B cell (primary cell): Measurements from ENCODE around the gene DCUN1D2. TPM values are rescaled to one million over a fixed set of nuclear protein-coding genes. Genes with fewer than 3 reads are reported as not detected.

ENCODE experiments used
- ATAC-seq: fragments of 200-7000 bp; cut with Tn5 transposase; one replicate; pipeline ENCODE4 v1.10.0; 2021; ENCODE audit warnings: low read depth, mild to moderate bottlenecking, moderate number of reproducible peaks, moderate library complexity
- CTCF ChIA-PET: fragments of 350-600 bp; sonication (Branson Sonifier 250); formaldehyde crosslinking; loops from one replicate; lab custom pipeline; 2021; ENCODE audit warnings: antibody characterized with exemption, inconsistent platforms; lab: Charles Lee
- POLR2A ChIA-PET: fragments of 350-600 bp; sonication (Branson Sonifier 250); formaldehyde crosslinking; loops from one replicate; lab custom pipeline; 2021; ENCODE audit warnings: antibody characterized with exemption; lab: Charles Lee
- DNase-seq: peaks from one replicate; pipeline ENCODE4 v3.0.0; 2013
- H2AFZ ChIP-seq: 2 replicates; pipeline ENCODE4 v1.6.1; 2012; ENCODE audit warnings: mild to moderate bottlenecking, low read depth, low read length; ENCODE audit not compliant: insufficient read depth, poor library complexity, severe bottlenecking
- H3K27ac ChIP-seq, 2 donors: 1 replicate in 1 of 2; 2 replicates in 1 of 2; pipeline ENCODE4 v1.5.1; 2012 to 2013; ENCODE audit warnings: low read length in 2 of 2, mild to moderate bottlenecking in 2 of 2, moderate library complexity in 1 of 2
- H3K27me3 ChIP-seq, 4 experiments: fragments of 200-600 bp in 1 of 4; sonication (generic) in 1 of 4; replicated peaks in 1 of 4; 1 replicate in 2 of 4; 2 replicates in 2 of 4; pipeline versions ENCODE4 v1.6.1 to v1.7.0; 2013 to 2016; ENCODE audit warnings: low read length in 3 of 4, mild to moderate bottlenecking in 2 of 4, mixed read lengths in 1 of 4, moderate library complexity in 1 of 4; ENCODE audit not compliant: insufficient read depth in 4 of 4, control insufficient read depth in 3 of 4; ENCODE audit errors: control extremely low read depth in 1 of 4
- H3K36me3 ChIP-seq, 2 experiments: replicated peaks in 1 of 2; 1 replicate in 1 of 2; 2 replicates in 1 of 2; pipeline versions ENCODE4 v1.6.1 to v1.7.1; 2013; ENCODE audit warnings: low read length in 1 of 2; ENCODE audit not compliant: insufficient read depth in 2 of 2, control insufficient read depth in 1 of 2; ENCODE audit errors: control extremely low read depth in 1 of 2, extremely low read depth in 1 of 2
- H3K4me1 ChIP-seq, 2 donors: fragments of 200-600 bp in 1 of 2; sonication (generic) in 1 of 2; 1 replicate in 1 of 2; 2 replicates in 1 of 2; pipeline versions ENCODE4 v1.5.1 to v1.6.1; 2013 to 2017; ENCODE audit warnings: low read length in 2 of 2; ENCODE audit not compliant: control insufficient read depth in 2 of 2, insufficient read depth in 2 of 2
- H3K4me2 ChIP-seq: replicated peaks from 2 replicates; pipeline ENCODE3; 2012; ENCODE audit warnings: mild to moderate bottlenecking, low read depth, low read length; ENCODE audit not compliant: poor library complexity, severe bottlenecking
- H3K4me3 ChIP-seq, 5 experiments: fragments of 200-600 bp in 1 of 5; sonication (generic) in 1 of 5; 1 replicate in 3 of 5; 2 replicates in 2 of 5; pipeline versions ENCODE4 v1.5.1 to v1.7.0; 2011 to 2016; ENCODE audit warnings: low read length in 4 of 5, mild to moderate bottlenecking in 4 of 5, low read depth in 2 of 5, control low read depth in 1 of 5, moderate library complexity in 1 of 5; ENCODE audit not compliant: insufficient read depth in 1 of 5; ENCODE audit errors: control extremely low read depth in 1 of 5, extremely low read depth in 1 of 5
- H3K79me2 ChIP-seq: fragments of 200-600 bp; sonication (generic); one replicate; pipeline ENCODE4 v1.6.0; 2016; ENCODE audit warnings: low read length; ENCODE audit not compliant: control insufficient read depth, insufficient read depth
- H3K9ac ChIP-seq: fragments of 200-600 bp; sonication (generic); 2 replicates; pipeline ENCODE4 v1.6.1; 2017; ENCODE audit warnings: mild to moderate bottlenecking, low read length, moderate library complexity
- H3K9me3 ChIP-seq, 3 donors: one replicate each; pipeline versions ENCODE4 v1.6.1 to v1.7.1; 2013; ENCODE audit warnings: low read length in 2 of 3; ENCODE audit not compliant: control insufficient read depth in 2 of 3, insufficient read depth in 1 of 3; ENCODE audit errors: control extremely low read depth in 1 of 3
- H4K20me1 ChIP-seq: 2 replicates; pipeline ENCODE4 v1.6.0; 2012; ENCODE audit warnings: mild to moderate bottlenecking, low read length; ENCODE audit not compliant: insufficient read depth, control insufficient read depth, poor library complexity, severe bottlenecking
- H3K27ac Mint-ChIP-seq: one replicate; pipeline ENCODE4 v1.8.0; 2021; ENCODE audit warnings: mixed read lengths
- H3K27me3 Mint-ChIP-seq: one replicate; pipeline ENCODE4 v1.8.0; 2021; ENCODE audit warnings: mixed read lengths
- H3K4me1 Mint-ChIP-seq: one replicate; pipeline ENCODE4 v1.8.0; 2021; ENCODE audit warnings: mixed read lengths
- H3K4me3 Mint-ChIP-seq: one replicate; pipeline ENCODE4 v1.8.0; 2021; ENCODE audit warnings: mixed read lengths
- H3K9me3 Mint-ChIP-seq: one replicate; pipeline ENCODE4 v1.8.0; 2022; ENCODE audit warnings: mixed read lengths; ENCODE audit not compliant: insufficient read depth
- CTCF ChIP-seq: fragments of 200-600 bp; IDR thresholded peaks from one replicate; pipeline ENCODE4 v1.8.0; 2022; ENCODE audit warnings: antibody characterized with exemption, mild to moderate bottlenecking
- EZH2 ChIP-seq: IDR thresholded peaks from 2 replicates; pipeline ENCODE4 v1.6.1; 2012; ENCODE audit warnings: borderline replicate concordance, low read depth, mild to moderate bottlenecking, moderate library complexity, low read length; ENCODE audit not compliant: insufficient read depth, poor library complexity, severe bottlenecking
- WGBS: methylation state at CpG from one replicate; pipeline ENCODE4 v1.1.5; 2013; ENCODE audit warnings: missing lambda C conversion rate; ENCODE audit not compliant: insufficient coverage; 5-methylcytosine and 5-hydroxymethylcytosine counted together
- intact Hi-C: fragments of 100-400 bp; cut with micrococcal nuclease; formaldehyde crosslinking; loops from one replicate; pipeline ENCODE4 v1.10.0; 2022
- polyA plus RNA-seq: library from polyadenylated mRNA; depleted of rRNA; stranded (reverse); fragments of >200 nt; gene quantifications from 2 replicates; pipeline ENCODE4 v1.2.3, GENCODE V29; 2012
- total RNA-seq, 2 donors: library from RNA; stranded (reverse); fragments of 120-200 nt in 1 of 2; gene quantifications; 1 replicate in 1 of 2; 2 replicates in 1 of 2; pipeline versions ENCODE4 v1.2.3 to v1.2.4, GENCODE V29; 2013 to 2022

The DCUN1D2 gene
- total and polyA plus RNA-seq, 2 donors (not counting 1 experiment from before 2014, with no cell fraction given), result 15.3 to 41.3 TPM

- no peak overlapping the region for H3K4me2 ChIP-seq
- no peak overlapping the region for H3K9ac ChIP-seq
- H3K4me1 Mint-ChIP-seq, result peaks cover 29% of the 10 kb centered on the region
- peaks cover 10 to 11% of the 10 kb centered on the region in 2 donors for H3K4me1 ChIP-seq
- H3K27ac Mint-ChIP-seq, result no peak overlapping the region
- H3K79me2 ChIP-seq, result peaks cover 79% of the 10 kb centered on the region
- peaks cover 45% of the 10 kb centered on the region for H4K20me1 ChIP-seq
- no peak overlapping the region for H3K4me3 Mint-ChIP-seq
- H3K27ac ChIP-seq, result no peak overlapping the region
- DNase-seq (no peak), ATAC-seq (no peak)
- 98% methylated on average over 9 of the region's 13 CpGs for WGBS
- no peaks in the 10 kb centered on the region for H3K9me3 Mint-ChIP-seq
- H2AFZ ChIP-seq, result no peak overlapping the region
- peaks cover 0 to 10% of the 10 kb centered on the region in 2 experiments for H3K36me3 ChIP-seq
- H3K27me3 ChIP-seq, result no peaks in the 10 kb centered on the region
- intact Hi-C loops, result no loop called here
- no peak overlapping the region for H3K4me3 ChIP-seq
- TF ChIP-seq CTCF (no peak), EZH2 (no peak)
- no peaks in the 10 kb centered on the region for H3K9me3 ChIP-seq
- POLR2A ChIA-PET, result no interaction called here
- CTCF ChIA-PET, result no interaction called here
- no peaks in the 10 kb centered on the region for H3K27me3 Mint-ChIP-seq
These were observed 5.0 kb downstream of the DCUN1D2 start for GRCh38 chr13:113485545-113485944.

- H3K27ac Mint-ChIP-seq, result no peak overlapping the region
- H3K4me1 Mint-ChIP-seq, result peaks cover 15% of the 10 kb centered on the region
- WGBS, result 97% methylated on average over 35 of the region's 36 CpGs
- Histone ChIP-seq H3K9me3 (no peaks in the 10 kb centered on the region), H3K36me3 (peaks cover 5 to 15% of the 10 kb centered on the region in 2 experiments), H2AFZ (no peak overlapping the region), H3K27me3 (no peaks in the 10 kb centered on the region), H3K79me2 (peaks cover 63% of the 10 kb centered on the region), H4K20me1 (peaks cover 38% of the 10 kb centered on the region), H3K27ac (no peak overlapping the region), H3K9ac (no peak overlapping the region), H3K4me3 (no peak overlapping the region), H3K4me2 (no peak overlapping the region), H3K4me1 (no peaks in the 10 kb centered on the region)
- no peak for DNase-seq
- intact Hi-C loops, result no loop called here
- H3K9me3 Mint-ChIP-seq, result no peaks in the 10 kb centered on the region
- H3K4me3 Mint-ChIP-seq, result no peak overlapping the region
- ATAC-seq, result no peak
- H3K27me3 Mint-ChIP-seq, result no peaks in the 10 kb centered on the region
- CTCF ChIA-PET, result no interaction called here
- POLR2A ChIA-PET, result no interaction called here
- TF ChIP-seq CTCF (no peak), EZH2 (no peak)
These were observed 6.8 kb downstream of the DCUN1D2 start for GRCh38 chr13:113483504-113484293.
